SK-N-SH (cell line): ENCODE measurements around the gene GABRB1. TPM values are rescaled to one million over a fixed set of nuclear protein-coding genes. Genes with fewer than 3 reads are reported as not detected.

Experiments
- CTCF ChIA-PET: fragments of 300-600, 350-600 bp; formaldehyde crosslinking; extraction: SDS; loops from one replicate; lab custom pipeline; 2021; lab: Yijun Ruan, JAX
- POLR2A ChIA-PET: fragments of 350-600 bp; sonication (Branson Sonifier 250); formaldehyde crosslinking; extraction: SDS; loops from one replicate; lab custom pipeline; 2020; ENCODE audit warnings: antibody characterized with exemption, inconsistent platforms; lab: Yijun Ruan, JAX
- DNase-seq: peaks from one replicate; pipeline ENCODE4 v3.0.0; 2012
- H2AFZ ChIP-seq: fragments of 200-600 bp; sonication (generic); 2 replicates; pipeline ENCODE4 v1.8.1; 2016; ENCODE audit warnings: antibody characterized with exemption, mild to moderate bottlenecking, low read depth
- H3F3A ChIP-seq: fragments of 200-600 bp; sonication (generic); replicated peaks from 2 replicates; pipeline ENCODE3; 2016; ENCODE audit warnings: antibody characterized with exemption, mild to moderate bottlenecking; ENCODE audit not compliant: insufficient read depth
- H3K27ac ChIP-seq, 2 experiments: fragments of 200-500 bp in 1 of 2; fragments of 200-600 bp in 1 of 2; sonication (Bioruptor generic) in 1 of 2; sonication (generic), shearing (Covaris generic) in 1 of 2; 2 replicates each; pipeline versions ENCODE4 v1.5.1 to v1.6.1; 2014 to 2016; ENCODE audit warnings: low read depth in 2 of 2, inconsistent platforms in 1 of 2, low read length in 1 of 2, mild to moderate bottlenecking in 1 of 2, mixed read lengths in 1 of 2
- H3K27me3 ChIP-seq: fragments of 200-600 bp; sonication (generic), shearing (Covaris generic); 2 replicates; pipeline ENCODE4 v1.6.1; 2016; ENCODE audit warnings: mixed run types; ENCODE audit not compliant: insufficient read depth
- H3K36me3 ChIP-seq, 2 experiments: fragments of 200-500 bp in 1 of 2; fragments of 200-600 bp in 1 of 2; sonication (Bioruptor generic) in 1 of 2; sonication (generic) in 1 of 2; replicated peaks in 1 of 2; 2 replicates each; pipeline versions ENCODE3 to v1.5.1; 2014 to 2016; ENCODE audit warnings: low read length in 1 of 2, mild to moderate bottlenecking in 1 of 2; ENCODE audit not compliant: insufficient read depth in 2 of 2, control insufficient read depth in 1 of 2
- H3K4me1 ChIP-seq, 2 experiments: fragments of 200-500 bp in 1 of 2; fragments of 200-600 bp in 1 of 2; sonication (Bioruptor generic) in 1 of 2; sonication (generic), shearing (Covaris generic) in 1 of 2; 2 replicates each; pipeline versions ENCODE4 v1.5.1 to v1.6.1; 2014 to 2016; ENCODE audit warnings: low read depth in 1 of 2, low read length in 1 of 2, mixed run types in 1 of 2; ENCODE audit not compliant: insufficient read depth in 2 of 2, control insufficient read depth in 1 of 2
- H3K4me2 ChIP-seq: fragments of 200-600 bp; sonication (generic), shearing (Covaris generic); 2 replicates; pipeline ENCODE4 v1.6.1; 2017; ENCODE audit warnings: mixed run types
- H3K4me3 ChIP-seq, 2 experiments: fragments of 200-500 bp in 1 of 2; fragments of 200-600 bp in 1 of 2; sonication (Bioruptor generic) in 1 of 2; sonication (generic), shearing (Covaris generic) in 1 of 2; 2 replicates each; pipeline versions ENCODE4 v1.5.1 to v1.8.1; 2014 to 2016; ENCODE audit warnings: low read depth in 2 of 2, inconsistent platforms in 1 of 2, low read length in 1 of 2, mild to moderate bottlenecking in 1 of 2, mixed read lengths in 1 of 2, moderate library complexity in 1 of 2
- H3K79me2 ChIP-seq: fragments of 200-600 bp; sonication (generic); 2 replicates; pipeline ENCODE4 v1.8.1; 2017; ENCODE audit warnings: mild to moderate bottlenecking; ENCODE audit not compliant: insufficient read depth
- H3K9ac ChIP-seq: fragments of 200-600 bp; sonication (generic); 2 replicates; pipeline ENCODE4 v1.6.1; 2017; ENCODE audit warnings: mixed run types
- H3K9me2 ChIP-seq: fragments of 200-600 bp; sonication (generic); 2 replicates; pipeline ENCODE4 v1.6.1; 2017; ENCODE audit warnings: mixed run types
- H3K9me3 ChIP-seq: fragments of 200-600 bp; sonication (generic); 2 replicates; pipeline ENCODE4 v1.6.1; 2017; ENCODE audit warnings: mixed run types, mild to moderate bottlenecking, moderate library complexity
- H4K20me1 ChIP-seq: fragments of 200-600 bp; sonication (generic); 2 replicates; pipeline ENCODE4 v1.6.1; 2017; ENCODE audit warnings: mild to moderate bottlenecking, mixed run types; ENCODE audit not compliant: insufficient read depth
- CHD2 ChIP-seq: fragments of 150-350 bp; IDR thresholded peaks from 2 replicates; pipeline ENCODE4 v1.6.1; 2018; ENCODE audit warnings: low read length; ENCODE audit not compliant: partially characterized antibody
- EZH2phosphoT487 ChIP-seq: fragments of 200-600 bp; sonication (generic); IDR thresholded peaks from 2 replicates; pipeline ENCODE4 v1.6.1; 2017; ENCODE audit warnings: low read depth, mixed run types, mild to moderate bottlenecking, antibody characterized with exemption, moderate library complexity, borderline replicate concordance
- FOXJ3 ChIP-seq: sonication (generic); formaldehyde crosslinking; IDR thresholded peaks from 2 replicates; pipeline ENCODE4 v1.5.1; 2020; ENCODE audit warnings: mild to moderate bottlenecking, missing genetic modification reagents
- GABPA ChIP-seq: IDR thresholded peaks from 2 replicates; pipeline ENCODE4 v1.4.0; 2012; ENCODE audit warnings: low read depth, mild to moderate bottlenecking
- GATA2 ChIP-seq: sonication (generic); formaldehyde crosslinking; IDR thresholded peaks from 2 replicates; pipeline ENCODE4 v1.5.0; 2020; ENCODE audit warnings: mild to moderate bottlenecking, missing genetic modification reagents
- JUND ChIP-seq: IDR thresholded peaks from 2 replicates; pipeline ENCODE4 v1.4.0; 2012
- MEF2A ChIP-seq: IDR thresholded peaks from 2 replicates; pipeline ENCODE4 v1.4.0; 2012; ENCODE audit warnings: low read depth, borderline replicate concordance
- MXI1 ChIP-seq: IDR thresholded peaks from 2 replicates; pipeline ENCODE4 v1.6.1; 2012; ENCODE audit warnings: mild to moderate bottlenecking, low read depth, low read length, improper control_type of control experiment
- RAD21 ChIP-seq: IDR thresholded peaks from 2 replicates; pipeline ENCODE4 v1.6.1; 2012; ENCODE audit warnings: mild to moderate bottlenecking, low read length
- RCOR1 ChIP-seq: fragments of 150-350 bp; IDR thresholded peaks from 2 replicates; pipeline ENCODE4 v1.6.1; 2017; ENCODE audit warnings: antibody characterized with exemption, low read length
- REST ChIP-seq: IDR thresholded peaks from 2 replicates; pipeline ENCODE4 v1.6.1; 2012; ENCODE audit warnings: mild to moderate bottlenecking, low read depth, low read length, moderate library complexity
- RFX5 ChIP-seq: IDR thresholded peaks from 2 replicates; pipeline ENCODE4 v1.6.1; 2012; ENCODE audit warnings: mild to moderate bottlenecking, improper control_type of control experiment, low read length
- SIN3A ChIP-seq: IDR thresholded peaks from 2 replicates; pipeline ENCODE4 v1.6.1; 2012; ENCODE audit warnings: low read depth, mild to moderate bottlenecking, low read length, moderate library complexity, borderline replicate concordance
- TCF12 ChIP-seq: IDR thresholded peaks from 2 replicates; pipeline ENCODE4 v1.4.0; 2012
- WGBS: methylation state at CpG from one replicate; pipeline ENCODE4 v1.1.6; 2017; ENCODE audit warnings: low lambda C conversion rate; 5-methylcytosine and 5-hydroxymethylcytosine counted together
- polyA plus RNA-seq, 3 experiments: library from polyadenylated mRNA; depleted of rRNA; stranded (reverse); fragments of >200 nt; gene quantifications; 2 replicates each; pipeline ENCODE4 v1.2.3, GENCODE V29; 2012
- TF ChIP-seq, protein P1 (sequence below): fragments of 150-350 bp; IDR thresholded peaks from 2 replicates; pipeline ENCODE4 v1.6.1; 2017; ENCODE audit warnings: antibody characterized with exemption, low read length, low read depth, borderline replicate concordance
- TF ChIP-seq, protein P2 (sequence below): fragments of 150-350 bp; IDR thresholded peaks from 2 replicates; pipeline ENCODE4 v1.6.1; 2016; ENCODE audit warnings: mild to moderate bottlenecking, low read depth, low read length

GABRB1 gene
- polyA plus RNA-seq, 1 of the 3 experiments (the other 2 are of a cell fraction): not detected

DNA sequence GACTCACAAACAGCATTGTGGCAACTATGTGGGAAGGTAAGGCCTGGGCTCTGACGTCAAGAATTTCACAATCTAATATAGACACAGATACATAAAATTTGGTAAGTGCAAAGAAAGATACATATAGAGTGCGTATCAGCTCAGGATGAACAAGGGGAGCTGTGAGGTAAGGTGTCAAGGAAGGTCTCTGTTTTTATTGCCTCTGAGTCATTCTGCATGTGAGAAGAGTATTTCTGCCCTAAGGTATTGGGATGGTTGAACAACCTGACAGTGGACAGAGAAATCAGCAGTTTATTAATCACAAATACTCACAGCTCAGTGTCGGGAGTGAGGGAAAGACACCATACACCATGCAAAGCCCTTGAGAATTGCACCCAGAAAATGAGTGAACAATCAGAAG is 342.3 kb downstream of the GABRB1 start:
- Histone ChIP-seq H2AFZ (no peak overlapping the region), H3K9ac (no peak overlapping the region), H3F3A (no peaks in the 10 kb centered on the region), H3K9me2 (no peaks in the 10 kb centered on the region), H3K36me3 (no peaks in the 10 kb centered on the region), H3K79me2 (no peaks in the 10 kb centered on the region), H4K20me1 (no peaks in the 10 kb centered on the region), H3K4me1 (no peaks in the 10 kb centered on the region; a peak in 1 of 4 replicates), H3K27me3 (no peaks in the 10 kb centered on the region), H3K9me3 (no peaks in the 10 kb centered on the region), H3K4me2 (no peak overlapping the region), H3K27ac (no peak overlapping the region), H3K4me3 (no peak overlapping the region)
- 63% methylated on average over 3 of the region's 3 CpGs for WGBS
- TF ChIP-seq, protein P1, sequence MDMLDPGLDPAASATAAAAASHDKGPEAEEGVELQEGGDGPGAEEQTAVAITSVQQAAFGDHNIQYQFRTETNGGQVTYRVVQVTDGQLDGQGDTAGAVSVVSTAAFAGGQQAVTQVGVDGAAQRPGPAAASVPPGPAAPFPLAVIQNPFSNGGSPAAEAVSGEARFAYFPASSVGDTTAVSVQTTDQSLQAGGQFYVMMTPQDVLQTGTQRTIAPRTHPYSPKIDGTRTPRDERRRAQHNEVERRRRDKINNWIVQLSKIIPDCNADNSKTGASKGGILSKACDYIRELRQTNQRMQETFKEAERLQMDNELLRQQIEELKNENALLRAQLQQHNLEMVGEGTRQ: no peak
- TF ChIP-seq TCF12 (no peak), GABPA (no peak), MXI1 (no peak), MEF2A (no peak), JUND (no peak), RAD21 (no peak), REST (no peak), GATA2 (CRISPR knock-in tag) (no peak), RCOR1 (no peak), CHD2 (no peak)
- ChIA-PET POLR2A (no interaction called here), CTCF (interaction anchor here (1.9 to 2.8 kb wide), 2 partner anchors 10 to 12 kb away, joined by 4 to 11 read pairs; no protein-coding TSS in a partner anchor)
- no peak for DNase-seq

- Histone ChIP-seq H3K9me2 (no peaks in the 10 kb centered on the region), H4K20me1 (no peaks in the 10 kb centered on the region), H3K79me2 (no peaks in the 10 kb centered on the region), H3K4me3 (no peak overlapping the region), H3F3A (no peaks in the 10 kb centered on the region), H3K9ac (no peak overlapping the region), H3K4me1 (no peaks in the 10 kb centered on the region; a peak in 1 of 4 replicates), H3K27me3 (no peaks in the 10 kb centered on the region), H3K27ac (no peak overlapping the region), H3K9me3 (no peaks in the 10 kb centered on the region), H3K4me2 (no peak overlapping the region), H3K36me3 (no peaks in the 10 kb centered on the region), H2AFZ (no peak overlapping the region)
- no peak for DNase-seq
- ChIA-PET CTCF (interaction anchor here (1.9 to 2.8 kb wide), 2 partner anchors 9 to 11 kb away, joined by 4 to 11 read pairs; no protein-coding TSS in a partner anchor), POLR2A (no interaction called here)
- 67% methylated on average over 1 of the region's 1 CpG for WGBS
- TF ChIP-seq FOXJ3: no peak
- TF ChIP-seq, protein P2, sequence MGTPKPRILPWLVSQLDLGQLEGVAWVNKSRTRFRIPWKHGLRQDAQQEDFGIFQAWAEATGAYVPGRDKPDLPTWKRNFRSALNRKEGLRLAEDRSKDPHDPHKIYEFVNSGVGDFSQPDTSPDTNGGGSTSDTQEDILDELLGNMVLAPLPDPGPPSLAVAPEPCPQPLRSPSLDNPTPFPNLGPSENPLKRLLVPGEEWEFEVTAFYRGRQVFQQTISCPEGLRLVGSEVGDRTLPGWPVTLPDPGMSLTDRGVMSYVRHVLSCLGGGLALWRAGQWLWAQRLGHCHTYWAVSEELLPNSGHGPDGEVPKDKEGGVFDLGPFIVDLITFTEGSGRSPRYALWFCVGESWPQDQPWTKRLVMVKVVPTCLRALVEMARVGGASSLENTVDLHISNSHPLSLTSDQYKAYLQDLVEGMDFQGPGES: no peak
- TF ChIP-seq TCF12: no peak
- no peak for TF ChIP-seq REST
- TF ChIP-seq EZH2phosphoT487: no peak
- TF ChIP-seq SIN3A: no peak
- TF ChIP-seq RFX5: no peak
- TF ChIP-seq JUND: no peak
Measured at GRCh38 chr4:47374477-47374876, 343.1 kb downstream of the GABRB1 start.
